Measurements from ENCODE around the gene OPCML. TPM values are rescaled to one million over a fixed set of nuclear protein-coding genes. Genes with fewer than 3 reads are reported as not detected.

OPCML gene
- total and polyA plus RNA-seq, 2 donors (not counting 1 experiment from before 2014, with no cell fraction given): 0.99 to 2.8 TPM

- Histone ChIP-seq H3K4me1 (ENCODE audit: control insufficient read depth, extremely low read depth, insufficient read depth, low read length) (no peaks in the 10 kb centered on the region), H4K20me1 (ENCODE audit: control insufficient read depth, extremely low read depth, insufficient read depth, low read length) (no peaks in the 10 kb centered on the region), H3K36me3 (ENCODE audit: control insufficient read depth, insufficient read depth, low read length) (no peaks in the 10 kb centered on the region), H3K27me3 (ENCODE audit: control insufficient read depth, insufficient read depth, low read length) (no peaks in the 10 kb centered on the region), H3K79me2 (ENCODE audit: control insufficient read depth, insufficient read depth, low read length) (no peaks in the 10 kb centered on the region), H3K4me3 (replicated peaks in 1 of 4; ENCODE audit: control extremely low read depth in 1 of 4, insufficient read depth in 1 of 4, low read depth in 3 of 4, low read length in 4 of 4) (no peak overlapping the region), H3K9me3 (ENCODE audit: control insufficient read depth, insufficient read depth, low read depth, low read length) (no peaks in the 10 kb centered on the region), H3K9ac (ENCODE audit: insufficient read depth, low read length) (no peak overlapping the region), H3K27ac (ENCODE audit: insufficient read depth, low read length) (no peak overlapping the region), H2AFZ (ENCODE audit: low read length) (no peak overlapping the region), H3K4me2 (ENCODE audit: extremely low read depth, insufficient read depth, low read length) (no peak overlapping the region)
- peak; percentile 30 to 61 for DNase-seq (ENCODE audit: low read depth in 2 of 2)
- TF ChIP-seq CTCF (conservative IDR thresholded peaks at IDR 0.05 in 1 of 2, IDR thresholded peaks at IDR 0.05 in 1 of 2; ENCODE audit: low read depth in 1 of 2, low read length in 2 of 2) (no peak), EZH2 (IDR thresholded peaks at IDR 0.05; ENCODE audit: low read length, missing control alignments) (no peak)
These were observed 1068.3 kb downstream of the OPCML start for GRCh38 chr11:132464003-132464342.

- Histone ChIP-seq H3K4me3 (replicated peaks in 1 of 4; ENCODE audit: control extremely low read depth in 1 of 4, insufficient read depth in 1 of 4, low read depth in 3 of 4, low read length in 4 of 4) (no peak overlapping the region), H3K4me1 (ENCODE audit: control insufficient read depth, extremely low read depth, insufficient read depth, low read length) (no peaks in the 10 kb centered on the region), H3K27me3 (ENCODE audit: control insufficient read depth, insufficient read depth, low read length) (no peaks in the 10 kb centered on the region), H3K9ac (ENCODE audit: insufficient read depth, low read length) (no peak overlapping the region), H4K20me1 (ENCODE audit: control insufficient read depth, extremely low read depth, insufficient read depth, low read length) (no peaks in the 10 kb centered on the region), H2AFZ (ENCODE audit: low read length) (no peak overlapping the region), H3K27ac (ENCODE audit: insufficient read depth, low read length) (no peak overlapping the region), H3K4me2 (ENCODE audit: extremely low read depth, insufficient read depth, low read length) (no peak overlapping the region), H3K9me3 (ENCODE audit: control insufficient read depth, insufficient read depth, low read depth, low read length) (no peaks in the 10 kb centered on the region), H3K36me3 (ENCODE audit: control insufficient read depth, insufficient read depth, low read length) (no peaks in the 10 kb centered on the region), H3K79me2 (ENCODE audit: control insufficient read depth, insufficient read depth, low read length) (no peaks in the 10 kb centered on the region)
- DNase-seq (ENCODE audit: low read depth in 2 of 2): no peak
- no peak for TF ChIP-seq CTCF (conservative IDR thresholded peaks at IDR 0.05 in 1 of 2, IDR thresholded peaks at IDR 0.05 in 1 of 2; ENCODE audit: low read depth in 1 of 2, low read length in 2 of 2)
- TF ChIP-seq EZH2 (IDR thresholded peaks at IDR 0.05; ENCODE audit: low read length, missing control alignments): no peak
These were observed 1068.9 kb downstream of the OPCML start for GRCh38 chr11:132463295-132464002.

GRCh38 chr11:132459736-132460135 lies 1072.6 kb downstream of the OPCML start:
- TF ChIP-seq CTCF (conservative IDR thresholded peaks at IDR 0.05 in 1 of 2, IDR thresholded peaks at IDR 0.05 in 1 of 2; ENCODE audit: low read depth in 1 of 2, low read length in 2 of 2) (no peak), EZH2 (IDR thresholded peaks at IDR 0.05; ENCODE audit: low read length, missing control alignments) (no peak)
- Histone ChIP-seq H3K4me3 (replicated peaks in 1 of 4; ENCODE audit: control extremely low read depth in 1 of 4, insufficient read depth in 1 of 4, low read depth in 3 of 4, low read length in 4 of 4) (no peak overlapping the region), H3K79me2 (ENCODE audit: control insufficient read depth, insufficient read depth, low read length) (no peaks in the 10 kb centered on the region), H3K9ac (ENCODE audit: insufficient read depth, low read length) (no peak overlapping the region), H3K9me3 (ENCODE audit: control insufficient read depth, insufficient read depth, low read depth, low read length) (no peaks in the 10 kb centered on the region), H3K4me2 (ENCODE audit: extremely low read depth, insufficient read depth, low read length) (no peak overlapping the region), H3K27me3 (ENCODE audit: control insufficient read depth, insufficient read depth, low read length) (no peaks in the 10 kb centered on the region), H3K36me3 (ENCODE audit: control insufficient read depth, insufficient read depth, low read length) (no peaks in the 10 kb centered on the region), H2AFZ (ENCODE audit: low read length) (no peak overlapping the region), H3K4me1 (ENCODE audit: control insufficient read depth, extremely low read depth, insufficient read depth, low read length) (no peaks in the 10 kb centered on the region), H4K20me1 (ENCODE audit: control insufficient read depth, extremely low read depth, insufficient read depth, low read length) (no peaks in the 10 kb centered on the region), H3K27ac (ENCODE audit: insufficient read depth, low read length) (no peak overlapping the region)
- no peak for DNase-seq (ENCODE audit: low read depth in 2 of 2)
